Left hindlimb (tissue), 1 donor: ENCODE measurements around the gene IFNA14.
"Not testable (repeated sequence)": the region's sequence is repeated elsewhere in the genome, so short reads cannot be mapped to it uniquely, and the experiment has no call there.

ENCODE experiments used
- DNase-seq: peaks from one replicate; pipeline ENCODE4 v3.0.0-alpha.2; 2018

Gene IFNA14

GRCh38 chr9:21239911-21240310 lies at the start of gene IFNA14:
TSS of gene IFNA14 (minus strand) at chr9:21240005. CDS start at chr9:21239935, 70 bp downstream.
- DNase-seq = no peak

- DNase-seq = no peak
These were observed 47.5 kb upstream of the IFNA14 start for GRCh38 chr9:21287280-21287679.

- no peak for DNase-seq
These were observed 46.9 kb upstream of the IFNA14 start for GRCh38 chr9:21286659-21287058.

- DNase-seq = no peak
These were observed 46.3 kb upstream of the IFNA14 start for GRCh38 chr9:21286099-21286498.

- no peak for DNase-seq
These were observed 41.5 kb upstream of the IFNA14 start for GRCh38 chr9:21281275-21281674.

- DNase-seq = no peak
These were observed 28.5 kb upstream of the IFNA14 start for GRCh38 chr9:21268347-21268657.

- peak; percentile 40 for DNase-seq
These were observed 27.9 kb upstream of the IFNA14 start for GRCh38 chr9:21267485-21268346.

- peak; percentile 29 for DNase-seq
These were observed 27.1 kb upstream of the IFNA14 start for GRCh38 chr9:21266733-21267484.

GRCh38 chr9:21265421-21266189 lies 25.8 kb upstream of the IFNA14 start:
- DNase-seq = no peak

- DNase-seq = no peak
These were observed 15.9 kb upstream of the IFNA14 start for GRCh38 chr9:21255538-21256212.

- no peak for DNase-seq
These were observed 13.1 kb upstream of the IFNA14 start for GRCh38 chr9:21252721-21253547.

GRCh38 chr9:21251638-21252037 lies 11.8 kb upstream of the IFNA14 start:
- DNase-seq = no peak

- no peak for DNase-seq
These were observed 11.4 kb upstream of the IFNA14 start for GRCh38 chr9:21251190-21251589.

- no peak for DNase-seq
These were observed 5.0 kb upstream of the IFNA14 start for GRCh38 chr9:21244836-21245235.

- not testable (repeated sequence) for DNase-seq
These were observed 3.5 kb downstream of the IFNA14 start for GRCh38 chr9:21236360-21236714.

- DNase-seq = not testable (repeated sequence)
These were observed 4.1 kb downstream of the IFNA14 start for GRCh38 chr9:21235468-21236359.

GRCh38 chr9:21234153-21234687 lies 5.6 kb downstream of the IFNA14 start:
- no peak for DNase-seq

GRCh38 chr9:21233258-21233657 lies 6.5 kb downstream of the IFNA14 start:
- DNase-seq = no peak

GRCh38 chr9:21228122-21228521 lies 11.7 kb downstream of the IFNA14 start, which contains the start of gene IFNA17:
TSS of gene IFNA17 (minus strand) at chr9:21228222. CDS start at chr9:21228173, 49 bp downstream.
- DNase-seq = no peak

GRCh38 chr9:21217211-21217610 lies 22.6 kb downstream of the IFNA14 start, which contains the start of gene IFNA16:
TSS of gene IFNA16 (minus strand) at chr9:21217311. CDS start at chr9:21217305, 6 bp downstream.
- not testable (repeated sequence) for DNase-seq
